Adrenal gland (tissue), 5 donors: ENCODE results near the gene RPS14.

Experiments used
- CTCF ChIP-seq, 6 experiments: fragments of 450-650 bp in 4 of 6; fragments of 200-600 bp in 2 of 6; sonication (generic) in 1 of 6; IDR thresholded peaks; 1 replicate in 5 of 6; 2 replicates in 1 of 6; pipeline versions ENCODE4 v1.5.1 to v1.8.0; 2016 to 2021; ENCODE audit warnings: antibody characterized with exemption in 6 of 6, mild to moderate bottlenecking in 2 of 6, moderate library complexity in 1 of 6
- POLR2A ChIP-seq, 2 donors: fragments of 450-650 bp; IDR thresholded peaks; one replicate each; pipeline ENCODE4 v1.6.1; 2017; ENCODE audit warnings: antibody characterized with exemption in 2 of 2, mild to moderate bottlenecking in 2 of 2, moderate library complexity in 1 of 2
- donor health status: DM: no; HTN: no; CAD: no.

DNA sequence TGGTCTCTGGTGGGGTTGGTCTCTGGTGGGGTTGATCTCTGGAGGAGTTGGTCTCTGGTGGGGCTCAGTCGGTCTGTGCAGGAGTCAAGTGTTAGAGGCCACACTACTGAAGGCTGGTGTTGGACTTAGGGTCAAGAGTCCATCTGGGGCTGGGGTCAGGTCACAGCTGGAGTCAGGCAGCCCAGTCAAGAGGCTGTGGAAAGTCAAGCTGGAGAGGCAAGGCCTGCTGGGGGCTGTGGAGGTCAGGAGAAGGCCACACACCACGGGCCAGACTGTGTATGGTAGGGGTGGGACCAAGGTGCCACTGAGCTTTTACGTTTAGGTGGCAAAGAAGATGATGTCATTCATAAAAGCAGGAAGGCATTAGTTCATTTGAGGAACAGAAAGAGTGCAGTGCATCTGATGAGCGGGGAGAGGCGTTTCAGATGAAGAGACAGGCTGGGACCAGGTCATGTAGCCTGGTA, 20.1 kb downstream of the RPS14 start:
- TF ChIP-seq POLR2A (IDR thresholded peaks at IDR 0.05) (no peak), CTCF (IDR thresholded peaks at IDR 0.05) (no peak)
